Peyer's patch (tissue), 4 donors: ENCODE results near the gene BLOC1S5. TPM values are rescaled to one million over a fixed set of nuclear protein-coding genes. Genes with fewer than 3 reads are reported as not detected.
A peak's percentile ranks its signal among the peaks of the same experiment; 100 is the strongest.

Experiments
- DNase-seq, 3 donors: peaks; one replicate each; pipeline ENCODE4 v3.0.0-alpha.2; 2017 to 2019
- H3K27ac ChIP-seq, 4 donors: fragments of 200-600 bp; sonication (generic); one replicate each; pipeline ENCODE4 v1.5.1; 2016 to 2019
- H3K27me3 ChIP-seq, 2 donors: fragments of 200-600 bp; sonication (generic); one replicate each; pipeline ENCODE4 v1.5.1; 2019
- H3K36me3 ChIP-seq, 3 donors: fragments of 200-600 bp; sonication (generic); one replicate each; pipeline ENCODE4 v1.5.1; 2016 to 2019
- H3K4me1 ChIP-seq, 4 donors: fragments of 200-600 bp; sonication (generic); one replicate each; pipeline ENCODE4 v1.5.1; 2016 to 2019
- H3K4me3 ChIP-seq, 4 donors: fragments of 200-600 bp; sonication (generic); 1 replicate in 3 of 4; 2 replicates in 1 of 4; pipeline ENCODE4 v1.5.1; 2016 to 2019; ENCODE audit warnings: mild to moderate bottlenecking in 1 of 4
- H3K9me3 ChIP-seq, 4 donors: fragments of 200-600 bp; sonication (generic); one replicate each; pipeline ENCODE4 v1.5.1; 2016 to 2019; ENCODE audit warnings: mild to moderate bottlenecking in 1 of 4
- POLR2A ChIP-seq, 2 donors: fragments of 450-650 bp; IDR thresholded peaks; one replicate each; pipeline ENCODE4 v1.5.1; 2017; ENCODE audit warnings: antibody characterized with exemption in 2 of 2, mild to moderate bottlenecking in 2 of 2, moderate library complexity in 2 of 2
- total RNA-seq, 4 donors: library from RNA; depleted of rRNA; stranded (reverse); fragments of >200 nt; gene quantifications; one replicate each; pipeline ENCODE4 v1.1.0, GENCODE V29; 2016
- TF ChIP-seq, protein P1 (sequence below), 6 experiments: fragments of 450-650 bp in 4 of 6; fragments of 200-600 bp in 2 of 6; sonication (generic) in 1 of 6; IDR thresholded peaks; one replicate each; pipeline ENCODE4 v1.5.1; 2017 to 2019; ENCODE audit warnings: antibody characterized with exemption in 6 of 6, mild to moderate bottlenecking in 3 of 6, moderate library complexity in 1 of 6

The BLOC1S5 gene
- total RNA-seq, 4 donors from 2014 or later, result 4.6 to 11.6 (median 8.7) TPM

GRCh38 chr6:8108031-8108660 lies 44.0 kb upstream of the BLOC1S5 start:
- H3K9me3 ChIP-seq, result no peaks in the 10 kb centered on the region
- no peaks in the 10 kb centered on the region for H3K4me1 ChIP-seq
- no peaks in the 10 kb centered on the region for H3K27me3 ChIP-seq
- H3K36me3 ChIP-seq, result no peaks in the 10 kb centered on the region
- H3K4me3 ChIP-seq, result no peak overlapping the region
- no peak overlapping the region for H3K27ac ChIP-seq
- no peak for DNase-seq
- TF ChIP-seq POLR2A (IDR thresholded peaks at IDR 0.05), result no peak
- TF ChIP-seq, protein P1, sequence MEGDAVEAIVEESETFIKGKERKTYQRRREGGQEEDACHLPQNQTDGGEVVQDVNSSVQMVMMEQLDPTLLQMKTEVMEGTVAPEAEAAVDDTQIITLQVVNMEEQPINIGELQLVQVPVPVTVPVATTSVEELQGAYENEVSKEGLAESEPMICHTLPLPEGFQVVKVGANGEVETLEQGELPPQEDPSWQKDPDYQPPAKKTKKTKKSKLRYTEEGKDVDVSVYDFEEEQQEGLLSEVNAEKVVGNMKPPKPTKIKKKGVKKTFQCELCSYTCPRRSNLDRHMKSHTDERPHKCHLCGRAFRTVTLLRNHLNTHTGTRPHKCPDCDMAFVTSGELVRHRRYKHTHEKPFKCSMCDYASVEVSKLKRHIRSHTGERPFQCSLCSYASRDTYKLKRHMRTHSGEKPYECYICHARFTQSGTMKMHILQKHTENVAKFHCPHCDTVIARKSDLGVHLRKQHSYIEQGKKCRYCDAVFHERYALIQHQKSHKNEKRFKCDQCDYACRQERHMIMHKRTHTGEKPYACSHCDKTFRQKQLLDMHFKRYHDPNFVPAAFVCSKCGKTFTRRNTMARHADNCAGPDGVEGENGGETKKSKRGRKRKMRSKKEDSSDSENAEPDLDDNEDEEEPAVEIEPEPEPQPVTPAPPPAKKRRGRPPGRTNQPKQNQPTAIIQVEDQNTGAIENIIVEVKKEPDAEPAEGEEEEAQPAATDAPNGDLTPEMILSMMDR (IDR thresholded peaks at IDR 0.05), result no peak

DNA sequence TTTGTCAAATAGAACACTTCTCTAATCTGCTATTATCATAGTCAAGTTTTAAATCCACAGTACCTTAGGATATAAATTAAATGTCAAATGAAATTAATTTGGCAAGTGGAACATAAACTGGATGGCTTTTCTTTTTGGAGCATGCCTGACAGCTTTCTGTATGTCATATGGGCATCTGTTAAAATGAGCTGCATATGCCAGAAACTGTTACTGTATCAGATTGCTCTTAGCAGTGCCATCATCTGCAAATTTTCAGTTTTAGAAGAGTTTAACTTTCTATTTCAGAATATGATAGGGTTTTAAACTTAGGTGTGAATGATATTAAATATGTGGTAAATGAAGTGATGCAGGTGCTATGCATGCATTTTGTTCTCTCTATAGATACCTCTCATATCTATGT lies 41.6 kb upstream of the BLOC1S5 start:
- TF ChIP-seq, protein P1 (IDR thresholded peaks at IDR 0.05), result no peak
- TF ChIP-seq POLR2A (IDR thresholded peaks at IDR 0.05), result no peak
- peaks cover 0 to 9% (median 2%) of the 10 kb centered on the region in 4 donors for H3K4me1 ChIP-seq
- H3K27me3 ChIP-seq, result no peaks in the 10 kb centered on the region
- DNase-seq, result no peak
- H3K36me3 ChIP-seq, result no peaks in the 10 kb centered on the region
- H3K9me3 ChIP-seq, result no peaks in the 10 kb centered on the region
- H3K4me3 ChIP-seq, result no peak overlapping the region
- no peak overlapping the region for H3K27ac ChIP-seq

DNA sequence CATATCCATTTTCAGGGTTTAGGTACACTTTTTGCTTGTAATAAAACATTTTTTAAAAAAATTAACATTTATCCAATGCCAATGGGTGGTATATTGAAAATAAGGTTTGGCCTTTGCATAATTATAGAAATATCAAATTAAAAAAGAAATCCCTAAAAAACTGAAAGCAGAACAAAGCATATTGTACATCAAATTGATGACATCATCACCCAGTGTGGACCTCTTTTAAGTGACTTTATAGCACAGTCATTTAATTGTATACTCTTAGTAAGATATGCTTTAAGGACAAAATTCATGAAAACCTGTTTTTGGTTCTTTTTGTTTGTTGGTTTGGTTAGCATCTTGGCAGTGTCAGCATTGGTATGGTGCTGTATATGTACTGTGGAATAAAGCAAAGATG lies 39.5 kb upstream of the BLOC1S5 start:
- Histone ChIP-seq H3K9me3 (no peaks in the 10 kb centered on the region), H3K4me1 (peaks cover 0 to 15% (median 2%) of the 10 kb centered on the region in 4 donors), H3K27ac (no peak overlapping the region), H3K36me3 (no peaks in the 10 kb centered on the region), H3K27me3 (no peaks in the 10 kb centered on the region), H3K4me3 (no peak overlapping the region)
- TF ChIP-seq, protein P1 (IDR thresholded peaks at IDR 0.05), result no peak
- DNase-seq, result no peak

GRCh38 chr6:8102122-8102958 lies 38.2 kb upstream of the BLOC1S5 start, which contains the start of gene EEF1E1:
TSS of gene EEF1E1 (minus strand) at chr6:8102548. CDS start at chr6:8102521, 27 bp downstream.
- DNase-seq, result peak; percentile 97 to 99 (median 98)
- Histone ChIP-seq H3K36me3 (no peaks in the 10 kb centered on the region), H3K4me3 (peak within 1 kb of the TSS; percentile 56 to 91 (median 86)), H3K27me3 (no peaks in the 10 kb centered on the region), H3K9me3 (no peaks in the 10 kb centered on the region), H3K27ac (peak within 1 kb of the TSS; percentile 40 to 77 (median 53)), H3K4me1 (peaks cover 0 to 15% (median 2%) of the 10 kb centered on the region in 4 donors)
- TF ChIP-seq, protein P1 (IDR thresholded peaks at IDR 0.05), result no peak
- TF ChIP-seq POLR2A (IDR thresholded peaks at IDR 0.05), result peak; percentile 22 to 33

- TF ChIP-seq, protein P1 (IDR thresholded peaks at IDR 0.05), result no peak
- TF ChIP-seq POLR2A (IDR thresholded peaks at IDR 0.05), result no peak
- Histone ChIP-seq H3K4me3 (no peak overlapping the region), H3K36me3 (peaks cover 0 to 14% (median 0%) of the 10 kb centered on the region in 3 donors), H3K27ac (no peak overlapping the region), H3K27me3 (no peaks in the 10 kb centered on the region), H3K9me3 (no peaks in the 10 kb centered on the region), H3K4me1 (peaks cover 0 to 15% (median 2%) of the 10 kb centered on the region in 4 donors)
- no peak for DNase-seq
Observed at GRCh38 chr6:8100159-8100854, 36.1 kb upstream of the BLOC1S5 start.
